ENCODE data around the gene C5orf58.
A peak's percentile ranks its signal among the peaks of the same experiment; 100 is the strongest.

The C5orf58 gene

DNA sequence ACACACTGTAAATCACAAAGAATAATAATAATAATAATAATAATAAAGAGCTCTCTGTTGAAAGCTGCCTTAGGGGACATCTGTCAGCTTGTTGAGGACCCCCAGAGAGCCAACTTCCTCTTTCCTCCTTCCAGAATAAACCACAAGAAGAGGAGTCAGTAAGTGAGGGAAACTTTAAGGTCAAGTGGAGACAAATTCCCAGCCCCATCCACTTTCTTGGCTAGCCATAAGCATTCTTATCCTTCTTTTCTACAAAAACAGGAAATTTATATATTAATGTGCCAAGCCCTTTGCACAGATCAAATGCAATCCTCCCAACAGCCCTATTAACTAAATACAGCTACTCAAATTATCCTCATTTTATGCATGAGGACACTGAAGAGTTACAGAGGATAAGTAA is 9.4 kb upstream of the C5orf58 start:
- H3K4me3 ChIP-seq (ENCODE audit: low read depth, low read length) = no peak overlapping the region
- TF ChIP-seq, protein P1, sequence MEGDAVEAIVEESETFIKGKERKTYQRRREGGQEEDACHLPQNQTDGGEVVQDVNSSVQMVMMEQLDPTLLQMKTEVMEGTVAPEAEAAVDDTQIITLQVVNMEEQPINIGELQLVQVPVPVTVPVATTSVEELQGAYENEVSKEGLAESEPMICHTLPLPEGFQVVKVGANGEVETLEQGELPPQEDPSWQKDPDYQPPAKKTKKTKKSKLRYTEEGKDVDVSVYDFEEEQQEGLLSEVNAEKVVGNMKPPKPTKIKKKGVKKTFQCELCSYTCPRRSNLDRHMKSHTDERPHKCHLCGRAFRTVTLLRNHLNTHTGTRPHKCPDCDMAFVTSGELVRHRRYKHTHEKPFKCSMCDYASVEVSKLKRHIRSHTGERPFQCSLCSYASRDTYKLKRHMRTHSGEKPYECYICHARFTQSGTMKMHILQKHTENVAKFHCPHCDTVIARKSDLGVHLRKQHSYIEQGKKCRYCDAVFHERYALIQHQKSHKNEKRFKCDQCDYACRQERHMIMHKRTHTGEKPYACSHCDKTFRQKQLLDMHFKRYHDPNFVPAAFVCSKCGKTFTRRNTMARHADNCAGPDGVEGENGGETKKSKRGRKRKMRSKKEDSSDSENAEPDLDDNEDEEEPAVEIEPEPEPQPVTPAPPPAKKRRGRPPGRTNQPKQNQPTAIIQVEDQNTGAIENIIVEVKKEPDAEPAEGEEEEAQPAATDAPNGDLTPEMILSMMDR (IDR thresholded peaks at IDR 0.05; ENCODE audit: low read depth, low read length) = no peak

DNA sequence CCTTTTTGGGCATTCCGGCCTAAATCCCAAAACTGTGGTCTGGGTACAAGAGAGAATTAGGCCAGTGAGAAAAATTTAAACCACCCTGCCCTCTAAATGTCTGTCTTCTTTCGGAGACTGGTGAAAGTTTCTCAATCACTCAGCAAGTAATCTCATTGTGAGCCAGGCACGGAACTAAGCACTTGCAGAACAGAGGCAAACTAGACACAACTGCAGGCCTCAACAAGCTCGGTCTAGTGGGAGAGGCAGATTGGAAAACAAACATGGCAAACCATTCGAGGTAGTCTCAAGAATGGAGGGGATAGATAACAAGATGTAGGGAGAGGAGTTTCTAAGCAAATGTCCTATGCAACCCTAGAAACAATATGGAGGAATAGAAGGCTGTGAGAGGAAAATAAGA is 8.9 kb upstream of the C5orf58 start:
- TF ChIP-seq, protein P1 (IDR thresholded peaks at IDR 0.05; ENCODE audit: low read depth, low read length) = no peak
- no peak overlapping the region for H3K4me3 ChIP-seq (ENCODE audit: low read depth, low read length)

DNA sequence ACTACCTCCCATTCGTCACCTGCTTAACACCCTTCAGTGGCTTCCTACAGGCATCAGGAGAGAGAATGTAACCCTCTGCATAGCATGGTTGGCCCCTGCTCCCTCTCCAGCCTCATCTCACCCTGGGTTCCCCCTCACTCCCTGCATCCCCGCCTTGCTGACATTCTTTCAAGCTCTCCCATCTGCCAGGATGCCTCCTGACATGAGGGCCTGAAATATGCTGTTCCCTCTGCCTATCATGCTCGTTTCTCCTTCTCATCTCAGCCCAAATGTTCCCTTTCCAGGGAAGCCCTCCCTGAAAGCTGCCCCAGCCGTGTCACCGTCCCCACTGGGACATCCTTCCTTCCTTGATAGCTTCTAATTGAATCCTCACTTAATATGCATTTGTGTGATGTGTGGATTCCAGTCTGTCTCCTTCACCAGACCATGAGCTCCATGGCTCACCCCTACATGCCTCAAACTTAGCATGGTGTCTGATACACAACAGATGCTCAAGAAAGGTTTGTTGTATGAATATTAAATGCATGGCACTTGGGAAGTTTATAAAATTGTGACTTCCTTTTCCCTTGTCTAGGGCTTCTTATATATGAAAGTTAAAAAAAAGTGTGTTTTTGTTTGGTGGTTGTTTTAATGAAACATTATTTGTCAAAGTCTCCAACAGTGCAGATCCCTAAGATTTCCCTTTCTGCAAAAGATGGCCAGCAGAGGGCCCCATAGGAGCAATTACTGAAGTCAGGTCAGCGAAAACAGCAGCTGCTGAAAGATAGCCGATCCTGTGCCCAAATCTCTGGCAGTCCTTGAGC is 7.3 kb upstream of the C5orf58 start:
- TF ChIP-seq, protein P1 (IDR thresholded peaks at IDR 0.05; ENCODE audit: low read depth, low read length) = peak; percentile 45
- H3K4me3 ChIP-seq (ENCODE audit: low read depth, low read length) = no peak overlapping the region

DNA sequence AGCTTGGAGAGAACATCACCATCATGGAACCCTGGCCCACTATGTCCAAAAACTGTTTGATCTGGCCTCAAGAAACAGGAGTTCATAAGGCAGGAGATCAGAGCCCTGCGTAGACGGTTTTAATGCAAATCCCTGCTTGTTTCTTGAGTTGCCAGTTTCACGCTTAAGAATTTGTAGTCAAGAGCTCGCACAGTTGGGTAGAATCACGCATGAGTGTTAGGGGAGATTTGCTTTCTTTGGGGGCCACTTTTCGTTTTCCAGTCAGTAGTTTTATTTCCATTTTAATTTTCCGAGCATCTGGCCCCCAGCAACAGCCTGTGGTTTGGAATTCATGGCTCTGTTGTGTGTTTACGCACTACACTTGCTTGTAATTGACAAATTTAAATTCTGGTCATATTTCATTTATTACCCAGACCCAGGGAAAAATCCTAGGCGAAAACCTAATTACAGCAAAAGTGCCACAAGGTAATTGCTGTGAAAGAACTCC is 6.6 kb upstream of the C5orf58 start:
- TF ChIP-seq, protein P1 (IDR thresholded peaks at IDR 0.05; ENCODE audit: low read depth, low read length) = no peak
- no peak overlapping the region for H3K4me3 ChIP-seq (ENCODE audit: low read depth, low read length)

DNA sequence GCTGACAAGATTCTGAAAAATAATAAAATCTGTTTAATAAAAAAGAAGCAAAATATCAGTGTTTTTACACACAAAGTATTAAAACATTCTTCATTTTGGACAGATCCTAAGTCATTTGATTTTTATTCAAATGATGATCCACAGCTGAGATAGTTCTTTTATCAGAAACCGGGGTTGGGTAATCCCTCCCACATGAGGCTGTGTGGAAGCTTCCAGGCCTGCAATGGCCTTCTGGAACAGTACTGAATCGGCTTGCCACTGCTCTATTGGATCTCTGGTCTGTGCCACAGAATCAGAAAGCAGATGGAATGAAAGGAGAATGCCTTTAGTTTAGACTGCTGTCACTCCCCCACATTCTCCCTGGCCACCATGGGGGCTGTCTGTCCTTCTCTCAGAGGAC is 6.1 kb upstream of the C5orf58 start:
- TF ChIP-seq, protein P1 (IDR thresholded peaks at IDR 0.05; ENCODE audit: low read depth, low read length) = no peak
- no peak overlapping the region for H3K4me3 ChIP-seq (ENCODE audit: low read depth, low read length)

DNA sequence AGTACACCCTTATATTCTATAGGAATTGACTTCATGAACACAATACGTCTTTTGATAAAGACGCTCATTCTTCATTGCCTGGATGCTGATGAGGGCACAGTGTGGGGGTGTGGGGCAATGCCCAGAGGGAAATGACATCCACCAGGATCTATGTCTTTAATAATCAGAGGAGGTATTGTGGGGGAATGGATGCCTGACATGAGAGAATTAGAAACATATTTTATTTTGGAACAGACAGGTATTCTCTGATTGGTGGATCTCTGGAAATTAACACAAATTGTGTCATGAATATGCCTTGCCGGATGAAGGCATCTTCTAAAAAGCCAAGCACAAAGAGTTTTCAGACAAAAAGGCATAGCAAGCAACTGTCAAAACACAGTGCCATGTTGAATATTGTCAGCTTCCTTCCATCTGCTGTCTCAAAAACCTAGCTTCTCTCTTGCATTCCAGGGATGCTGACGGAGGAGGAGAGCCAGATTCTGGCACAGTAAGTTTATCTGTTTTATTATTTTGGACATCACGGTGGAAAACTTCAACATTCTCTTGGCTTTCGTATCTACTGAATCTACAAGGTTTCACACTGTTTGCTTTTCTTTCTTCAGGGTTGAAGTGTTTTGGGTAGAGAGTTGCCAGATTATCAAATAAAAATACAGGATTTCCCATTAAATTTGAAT is 3.9 kb upstream of the C5orf58 start:
- H3K4me3 ChIP-seq (ENCODE audit: low read depth, low read length) = no peak overlapping the region

More for the DNA sequence above, 3.9 kb upstream of the C5orf58 start:
- TF ChIP-seq, protein P1 (IDR thresholded peaks at IDR 0.05; ENCODE audit: low read depth, low read length) = no peak
